GM23338 (cell line): Measurements from ENCODE around the gene CAMTA1. TPM values are rescaled to one million over a fixed set of nuclear protein-coding genes. Genes with fewer than 3 reads are reported as not detected.

Source experiments
- ATAC-seq: fragments of 200-7000 bp; cut with Tn5 transposase; 3 replicates; pipeline ENCODE4 v1.9.1; 2020
- DNase-seq: peaks from one replicate; pipeline ENCODE4 v3.0.0-alpha.2; 2015; ENCODE audit warnings: low spot score
- H2AFZ ChIP-seq: fragments of 200-600 bp; sonication (generic); 2 replicates; pipeline ENCODE4 v1.8.0; 2016; ENCODE audit warnings: antibody characterized with exemption, mild to moderate bottlenecking, moderate library complexity
- H3F3A ChIP-seq: fragments of 200-600 bp; sonication (generic); replicated peaks from 2 replicates; pipeline ENCODE4 v1.8.0; 2017; ENCODE audit warnings: antibody characterized with exemption, mixed run types, low read depth
- H3K27ac ChIP-seq: fragments of 200-600 bp; sonication (generic); 2 replicates; pipeline ENCODE4 v1.6.1; 2016; ENCODE audit warnings: low read depth
- H3K27me3 ChIP-seq: fragments of 200-600 bp; sonication (generic); 2 replicates; pipeline ENCODE4 v1.8.0; 2016; ENCODE audit warnings: mild to moderate bottlenecking, mixed run types, moderate library complexity; ENCODE audit not compliant: insufficient read depth
- H3K36me3 ChIP-seq: fragments of 200-600 bp; sonication (generic); 2 replicates; pipeline ENCODE4 v1.8.0; 2016; ENCODE audit warnings: mild to moderate bottlenecking; ENCODE audit not compliant: insufficient read depth
- H3K4me1 ChIP-seq: fragments of 200-600 bp; sonication (generic); 2 replicates; pipeline ENCODE4 v1.8.0; 2016; ENCODE audit warnings: mild to moderate bottlenecking, moderate library complexity; ENCODE audit not compliant: insufficient read depth
- H3K4me2 ChIP-seq: fragments of 200-600 bp; sonication (generic); 2 replicates; pipeline ENCODE4 v1.7.1; 2017; ENCODE audit warnings: mixed run types
- H3K4me3 ChIP-seq: fragments of 200-600 bp; sonication (generic); 2 replicates; pipeline ENCODE4 v1.6.1; 2016; ENCODE audit warnings: mixed run types
- H3K79me2 ChIP-seq: fragments of 200-600 bp; sonication (generic); replicated peaks from 2 replicates; pipeline ENCODE4 v1.8.0; 2017; ENCODE audit warnings: mild to moderate bottlenecking; ENCODE audit not compliant: insufficient read depth
- H3K9me2 ChIP-seq: fragments of 200-600 bp; sonication (generic); 2 replicates; pipeline ENCODE4 v1.8.0; 2017; ENCODE audit not compliant: insufficient read depth
- H4K20me1 ChIP-seq: fragments of 200-600 bp; sonication (generic); replicated peaks from 2 replicates; pipeline ENCODE4 v1.8.0; 2017; ENCODE audit warnings: mild to moderate bottlenecking; ENCODE audit not compliant: insufficient read depth
- H3K27ac Mint-ChIP-seq: 2 replicates; pipeline ENCODE4 v1.8.0; 2020; ENCODE audit warnings: inconsistent platforms, mild to moderate bottlenecking, moderate library complexity, mixed read lengths
- H3K27me3 Mint-ChIP-seq: 3 replicates; pipeline ENCODE4 v1.8.0; 2022; ENCODE audit warnings: low read depth, mild to moderate bottlenecking, moderate library complexity, mixed read lengths, inconsistent platforms; ENCODE audit not compliant: insufficient read depth, poor library complexity
- H3K36me3 Mint-ChIP-seq: 3 replicates; pipeline ENCODE4 v1.8.0; 2021; ENCODE audit warnings: low read depth, mild to moderate bottlenecking, inconsistent platforms, moderate library complexity, mixed read lengths
- H3K4me1 Mint-ChIP-seq: 3 replicates; pipeline ENCODE4 v1.8.0; 2020; ENCODE audit warnings: mild to moderate bottlenecking, inconsistent platforms, mixed read lengths
- H3K4me3 Mint-ChIP-seq: 3 replicates; pipeline ENCODE4 v1.8.0; 2021; ENCODE audit warnings: moderate library complexity, mild to moderate bottlenecking, inconsistent platforms, mixed read lengths
- H3K9me3 Mint-ChIP-seq: 3 replicates; pipeline ENCODE4 v1.8.0; 2020; ENCODE audit warnings: moderate library complexity, mild to moderate bottlenecking, inconsistent platforms, mixed read lengths
- CREB1 ChIP-seq: fragments of 250-450 bp; sonication (Bioruptor Pico); IDR thresholded peaks from 2 replicates; pipeline ENCODE4 v1.5.0; 2020; ENCODE audit warnings: low read depth, mild to moderate bottlenecking, moderate library complexity
- ETS1 ChIP-seq: IDR thresholded peaks from 2 replicates; pipeline ENCODE4 v1.6.1; 2016; ENCODE audit warnings: antibody characterized with exemption
- EZH2 ChIP-seq: fragments of 200-600 bp; sonication (generic); IDR thresholded peaks from one replicate; pipeline ENCODE4 v1.8.0; 2017; ENCODE audit warnings: antibody characterized with exemption, mild to moderate bottlenecking, low read depth; ENCODE audit not compliant: unreplicated experiment
- EZH2phosphoT487 ChIP-seq: fragments of 200-600 bp; sonication (generic); IDR thresholded peaks from one replicate; pipeline ENCODE4 v1.8.1; 2018; ENCODE audit warnings: antibody characterized with exemption; ENCODE audit not compliant: unreplicated experiment
- NANOG ChIP-seq: IDR thresholded peaks from 2 replicates; pipeline ENCODE4 v1.6.1; 2016; ENCODE audit warnings: antibody characterized with exemption, borderline replicate concordance
- POLR2AphosphoS5 ChIP-seq: IDR thresholded peaks from 2 replicates; pipeline ENCODE4 v1.6.1; 2016; ENCODE audit warnings: antibody characterized with exemption, low read depth
- REST ChIP-seq: IDR thresholded peaks from one replicate; pipeline ENCODE4 v1.6.1; 2018; ENCODE audit warnings: antibody characterized with exemption; ENCODE audit not compliant: unreplicated experiment
- STAT1 ChIP-seq: IDR thresholded peaks from one replicate; pipeline ENCODE4 v1.6.1; 2016; ENCODE audit warnings: antibody characterized with exemption; ENCODE audit not compliant: unreplicated experiment
- ZNF114 ChIP-seq: fragments of 250-450 bp; sonication (Bioruptor Pico); IDR thresholded peaks from 2 replicates; pipeline ENCODE4 v1.5.0; 2020; ENCODE audit warnings: mild to moderate bottlenecking, moderate library complexity
- ZNF331 ChIP-seq: fragments of 250-450 bp; sonication (Bioruptor Pico); IDR thresholded peaks from 2 replicates; pipeline ENCODE4 v1.5.0; 2020; ENCODE audit warnings: low read depth, mild to moderate bottlenecking, moderate library complexity
- ZNF462 ChIP-seq: fragments of 250-450 bp; sonication (Bioruptor Pico); IDR thresholded peaks from 2 replicates; pipeline ENCODE4 v1.5.0; 2020; ENCODE audit warnings: mild to moderate bottlenecking, moderate library complexity
- polyA plus RNA-seq: library from polyadenylated mRNA; unstranded; fragments of >200 nt; fragmentation: Nextera tagmentation; extraction: Ambion mirVana; gene quantifications from 2 replicates; pipeline ENCODE4 v1.2.1, GENCODE V29; 2016
- total RNA-seq: library from RNA; depleted of rRNA; stranded (reverse); fragments of >200 nt; shearing (Covaris generic); gene quantifications from 2 replicates; pipeline ENCODE4 v1.2.3, GENCODE V29; 2014

Gene CAMTA1
- total and polyA plus RNA-seq, 2 experiments from 2014 or later = 115 to 519 TPM

GRCh38 chr1:7430047-7430608 lies 644.9 kb downstream of the CAMTA1 start (continued):
- TF ChIP-seq REST = no peak

- Mint-ChIP-seq H3K36me3 (no peaks in the 10 kb centered on the region; the same call in 2 of the 3 replicates), H3K4me3 (no peak overlapping the region), H3K4me1 (no peaks in the 10 kb centered on the region), H3K27me3 (peaks cover 1% of the 10 kb centered on the region), H3K9me3 (peaks cover 7% of the 10 kb centered on the region; the same call in 2 of the 3 replicates), H3K27ac (no peak overlapping the region)
- H4K20me1 ChIP-seq = no peaks in the 10 kb centered on the region
- no peaks in the 10 kb centered on the region for H3F3A ChIP-seq
- DNase-seq (no peak), ATAC-seq (no peak)
- H2AFZ ChIP-seq = no peak overlapping the region
- H3K79me2 ChIP-seq = no peaks in the 10 kb centered on the region
- H3K36me3 ChIP-seq = no peaks in the 10 kb centered on the region
- no peak overlapping the region for H3K4me2 ChIP-seq
- no peaks in the 10 kb centered on the region for H3K27me3 ChIP-seq
- H3K9me2 ChIP-seq = no peaks in the 10 kb centered on the region
- H3K4me1 ChIP-seq = no peaks in the 10 kb centered on the region
- H3K4me3 ChIP-seq = no peak overlapping the region
- H3K27ac ChIP-seq = no peak overlapping the region
- TF ChIP-seq POLR2AphosphoS5 = no peak
- TF ChIP-seq ETS1 = no peak
- no peak for TF ChIP-seq ZNF331 (CRISPR knock-in tag)
- no peak for TF ChIP-seq ZNF114 (CRISPR knock-in tag)
- no peak for TF ChIP-seq STAT1
- TF ChIP-seq EZH2 = no peak
- no peak for TF ChIP-seq EZH2phosphoT487
- TF ChIP-seq REST = no peak
- TF ChIP-seq CREB1 (CRISPR knock-in tag) = no peak
- no peak for TF ChIP-seq NANOG
- TF ChIP-seq ZNF462 = no peak
Measured at GRCh38 chr1:7430691-7431090, 645.4 kb downstream of the CAMTA1 start.
